ENCODE measurements around the gene CHURC1.

- TF ChIP-seq CTCF (IDR thresholded peaks at IDR 0.05) (peak in 4 of 7 experiments; percentile 12 to 29 (median 16)), POLR2A (IDR thresholded peaks at IDR 0.05) (peak in 2 of 3 donors; percentile 49 to 56)
Measured at GRCh38 chr14:64880221-64881121, 33.8 kb upstream of the CHURC1 start.
